Activated naive CD8-positive, alpha-beta T cell treated with anti-CD3 and anti-CD28 coated beads for 36 hours (primary cell): ENCODE results near the gene CACNG4. TPM values are rescaled to one million over a fixed set of nuclear protein-coding genes. Genes with fewer than 3 reads are reported as not detected.

Experiments
- DNase-seq: peaks from one replicate; pipeline ENCODE4 v3.0.0; 2021
- H3K27ac Mint-ChIP-seq: one replicate; pipeline ENCODE4 v1.8.0; 2022; ENCODE audit warnings: mild to moderate bottlenecking, moderate library complexity, mixed read lengths
- H3K27me3 Mint-ChIP-seq: one replicate; pipeline ENCODE4 v1.8.0; 2022; ENCODE audit warnings: mild to moderate bottlenecking, mixed read lengths
- H3K36me3 Mint-ChIP-seq: one replicate; pipeline ENCODE4 v1.8.0; 2021; ENCODE audit warnings: mild to moderate bottlenecking, mixed read lengths
- H3K4me1 Mint-ChIP-seq: one replicate; pipeline ENCODE4 v1.8.0; 2021; ENCODE audit warnings: mixed read lengths
- H3K4me3 Mint-ChIP-seq: one replicate; pipeline ENCODE4 v1.8.0; 2022; ENCODE audit warnings: mild to moderate bottlenecking, moderate library complexity, mixed read lengths
- H3K9me3 Mint-ChIP-seq: one replicate; pipeline ENCODE4 v1.8.0; 2022; ENCODE audit warnings: mixed read lengths
- total RNA-seq, 2 experiments: library from RNA; stranded (reverse); gene quantifications; one replicate each; pipeline ENCODE4 v1.2.3, GENCODE V29; 2021

The CACNG4 gene
- total RNA-seq, 2 experiments from 2014 or later, result not detected

- no peaks in the 10 kb centered on the region for H3K4me1 Mint-ChIP-seq
- no peaks in the 10 kb centered on the region for H3K36me3 Mint-ChIP-seq
- H3K27me3 Mint-ChIP-seq, result peaks cover 15% of the 10 kb centered on the region
- H3K27ac Mint-ChIP-seq, result no peak overlapping the region
- DNase-seq, result no peak
- no peak overlapping the region for H3K4me3 Mint-ChIP-seq
- no peaks in the 10 kb centered on the region for H3K9me3 Mint-ChIP-seq
Observed at GRCh38 chr17:66950886-66951604, 13.5 kb upstream of the CACNG4 start.

- H3K36me3 Mint-ChIP-seq, result no peaks in the 10 kb centered on the region
- H3K4me1 Mint-ChIP-seq, result no peaks in the 10 kb centered on the region
- H3K27me3 Mint-ChIP-seq, result peaks cover 10% of the 10 kb centered on the region
- no peak overlapping the region for H3K27ac Mint-ChIP-seq
- DNase-seq, result no peak
- no peak overlapping the region for H3K4me3 Mint-ChIP-seq
- no peaks in the 10 kb centered on the region for H3K9me3 Mint-ChIP-seq
Observed at GRCh38 chr17:66951605-66951953, 12.9 kb upstream of the CACNG4 start.

DNA sequence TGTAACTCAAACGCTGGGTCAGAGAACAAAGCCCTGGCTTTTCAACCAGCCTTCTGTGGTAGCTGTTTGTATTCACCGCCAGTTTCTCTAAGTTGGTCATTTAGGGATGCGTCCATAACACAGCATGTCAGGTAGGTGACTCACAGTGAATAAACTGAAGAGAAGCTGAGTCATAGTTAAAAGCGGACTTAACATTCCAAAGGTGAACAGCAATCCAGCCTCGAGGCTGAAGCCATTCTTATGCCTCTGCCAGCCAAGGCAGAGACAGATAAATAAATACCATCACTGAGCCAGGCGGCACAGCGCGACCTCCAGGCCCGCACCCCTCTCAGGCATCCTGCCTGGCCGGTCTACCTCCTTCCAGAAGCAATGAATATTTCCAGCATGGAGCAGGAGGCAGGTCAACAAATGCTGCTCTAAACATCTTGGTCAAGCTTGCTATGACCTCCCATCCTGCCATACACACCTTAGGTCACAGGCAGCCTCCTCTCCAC lies 12.4 kb upstream of the CACNG4 start:
- no peak for DNase-seq
- no peak overlapping the region for H3K4me3 Mint-ChIP-seq
- H3K9me3 Mint-ChIP-seq, result no peaks in the 10 kb centered on the region

DNA sequence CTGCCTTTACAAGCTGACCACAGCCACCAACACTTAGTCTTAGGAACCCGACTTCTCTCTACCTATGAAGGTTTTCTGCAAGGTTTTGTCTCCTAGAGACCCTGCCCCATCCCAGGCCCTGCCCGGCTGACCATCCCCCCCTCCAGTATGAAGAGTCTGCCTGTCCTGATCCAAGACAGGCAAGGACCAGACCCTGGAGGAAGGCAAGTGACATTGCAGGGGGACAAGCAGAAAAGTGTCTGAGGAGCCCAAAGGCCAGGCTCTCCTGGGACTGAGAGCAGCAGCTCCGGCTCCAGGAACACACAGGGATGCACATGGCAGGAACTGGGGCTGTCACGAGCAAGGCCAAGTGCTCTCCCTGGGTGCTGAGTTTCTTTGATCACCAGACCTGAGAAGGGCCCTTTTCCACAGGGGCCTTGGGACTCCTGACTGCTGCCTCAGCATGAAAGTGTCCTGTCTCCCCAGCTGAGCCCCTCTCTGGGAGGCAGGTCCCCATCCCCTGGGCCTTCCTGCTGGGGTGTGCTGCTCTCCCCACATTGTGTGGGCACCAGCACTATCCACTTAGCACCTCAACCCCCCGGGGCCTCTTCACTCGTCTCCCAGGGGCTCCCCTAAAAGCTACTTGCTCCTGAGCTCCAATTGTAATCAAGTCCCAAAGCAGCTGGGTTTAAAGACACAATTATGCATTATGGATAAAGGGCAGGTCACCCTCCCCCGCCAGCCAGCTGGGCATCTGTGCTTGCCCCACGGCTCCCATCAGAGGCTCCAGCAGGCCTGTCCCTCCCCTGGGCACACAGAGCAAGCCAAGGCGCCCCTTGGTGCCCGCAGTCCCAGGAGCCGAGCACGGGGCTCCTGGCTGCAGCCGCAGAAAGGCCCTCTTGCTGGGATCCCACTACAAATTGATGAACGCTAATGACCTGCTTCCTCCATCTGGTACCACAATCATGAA lies 11.6 kb upstream of the CACNG4 start:
- H3K4me1 Mint-ChIP-seq, result no peaks in the 10 kb centered on the region
- no peak overlapping the region for H3K27ac Mint-ChIP-seq
- H3K36me3 Mint-ChIP-seq, result no peaks in the 10 kb centered on the region

More for the DNA sequence above, 12.4 kb upstream of the CACNG4 start:
- Mint-ChIP-seq H3K27ac (no peak overlapping the region), H3K4me1 (no peaks in the 10 kb centered on the region), H3K36me3 (no peaks in the 10 kb centered on the region), H3K27me3 (peaks cover 5% of the 10 kb centered on the region)

DNA sequence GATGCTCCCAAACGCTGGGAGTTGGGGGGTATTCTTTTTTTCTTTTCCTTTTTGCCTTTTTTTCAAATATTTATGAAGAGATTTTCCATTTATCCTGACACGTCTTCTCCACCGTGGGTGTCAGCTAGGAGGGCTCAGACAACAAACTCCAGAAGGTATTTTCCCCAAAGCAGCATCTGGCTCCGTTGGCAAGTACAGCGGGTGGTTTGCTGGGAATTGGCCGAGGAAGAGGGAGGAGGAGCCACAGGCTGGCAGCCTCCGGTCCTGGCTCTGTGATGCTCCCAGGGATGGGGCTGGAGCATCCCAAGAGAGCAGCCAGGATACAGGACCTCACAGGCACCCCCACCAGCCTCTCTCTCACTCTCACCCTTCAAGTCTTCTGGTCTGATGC lies 10.9 kb upstream of the CACNG4 start:
- Mint-ChIP-seq H3K36me3 (no peaks in the 10 kb centered on the region), H3K27me3 (peaks cover 4% of the 10 kb centered on the region), H3K4me1 (no peaks in the 10 kb centered on the region), H3K4me3 (no peak overlapping the region), H3K9me3 (no peaks in the 10 kb centered on the region), H3K27ac (no peak overlapping the region)
- DNase-seq, result no peak

More for the DNA sequence above, 11.6 kb upstream of the CACNG4 start:
- DNase-seq, result no peak
- no peak overlapping the region for H3K4me3 Mint-ChIP-seq
- no peaks in the 10 kb centered on the region for H3K9me3 Mint-ChIP-seq
- peaks cover 4% of the 10 kb centered on the region for H3K27me3 Mint-ChIP-seq

- no peaks in the 10 kb centered on the region for H3K36me3 Mint-ChIP-seq
- no peak overlapping the region for H3K4me3 Mint-ChIP-seq
- H3K9me3 Mint-ChIP-seq, result no peaks in the 10 kb centered on the region
- no peak for DNase-seq
- no peaks in the 10 kb centered on the region for H3K4me1 Mint-ChIP-seq
- H3K27me3 Mint-ChIP-seq, result peaks cover 11% of the 10 kb centered on the region
- no peak overlapping the region for H3K27ac Mint-ChIP-seq
Observed at GRCh38 chr17:66954632-66955031, 9.9 kb upstream of the CACNG4 start.

- no peak for DNase-seq
- H3K9me3 Mint-ChIP-seq, result no peaks in the 10 kb centered on the region
- H3K27me3 Mint-ChIP-seq, result peaks cover 10% of the 10 kb centered on the region
- H3K4me3 Mint-ChIP-seq, result no peak overlapping the region
- no peak overlapping the region for H3K27ac Mint-ChIP-seq
- H3K36me3 Mint-ChIP-seq, result no peaks in the 10 kb centered on the region
- no peaks in the 10 kb centered on the region for H3K4me1 Mint-ChIP-seq
Observed at GRCh38 chr17:66955821-66956220, 8.7 kb upstream of the CACNG4 start.

- Mint-ChIP-seq H3K9me3 (no peaks in the 10 kb centered on the region), H3K27ac (no peak overlapping the region), H3K4me1 (no peaks in the 10 kb centered on the region), H3K4me3 (no peak overlapping the region), H3K27me3 (peaks cover 17% of the 10 kb centered on the region), H3K36me3 (no peaks in the 10 kb centered on the region)
- DNase-seq, result no peak
Observed at GRCh38 chr17:66956941-66957340, 7.6 kb upstream of the CACNG4 start.

- DNase-seq, result no peak
- H3K36me3 Mint-ChIP-seq, result no peaks in the 10 kb centered on the region
- no peak overlapping the region for H3K4me3 Mint-ChIP-seq
- no peak overlapping the region for H3K27ac Mint-ChIP-seq
- H3K27me3 Mint-ChIP-seq, result peaks cover 21% of the 10 kb centered on the region
- H3K4me1 Mint-ChIP-seq, result no peaks in the 10 kb centered on the region
- no peaks in the 10 kb centered on the region for H3K9me3 Mint-ChIP-seq
Observed at GRCh38 chr17:66957343-66957742, 7.2 kb upstream of the CACNG4 start.

DNA sequence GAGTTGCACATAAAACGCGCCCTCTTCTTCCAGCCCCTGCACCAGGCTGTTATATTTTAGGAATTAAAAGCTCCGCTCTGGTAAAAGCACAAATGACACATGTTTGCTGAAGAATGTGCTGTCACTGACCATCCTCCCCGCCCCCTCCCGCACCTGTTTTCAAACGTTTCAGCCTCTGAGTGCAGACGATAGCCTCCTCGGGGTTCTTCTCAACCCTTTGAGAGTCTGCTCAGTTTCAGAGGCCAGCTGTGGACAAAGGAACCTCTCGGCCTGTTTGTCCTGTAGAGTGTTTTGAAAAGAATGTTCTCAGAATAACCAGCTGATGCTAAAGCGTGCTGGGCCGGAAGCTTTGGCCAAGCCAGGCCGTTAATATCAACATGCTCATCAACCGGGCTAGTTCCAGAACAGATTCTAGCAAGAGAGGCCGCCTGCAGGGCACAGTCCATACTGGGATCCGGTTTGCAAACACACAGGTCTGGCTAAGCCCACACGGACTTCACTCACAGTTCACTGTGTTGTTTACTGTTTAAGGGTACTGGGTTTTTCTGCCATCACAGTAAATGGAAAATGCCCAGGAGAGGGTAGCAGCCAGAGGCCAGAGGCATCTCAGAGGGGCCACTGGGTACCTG lies 6.4 kb upstream of the CACNG4 start:
- Mint-ChIP-seq H3K9me3 (no peaks in the 10 kb centered on the region), H3K4me3 (no peak overlapping the region), H3K36me3 (no peaks in the 10 kb centered on the region), H3K4me1 (no peaks in the 10 kb centered on the region), H3K27ac (no peak overlapping the region), H3K27me3 (peaks cover 28% of the 10 kb centered on the region)
- no peak for DNase-seq

- peaks cover 42% of the 10 kb centered on the region for H3K27me3 Mint-ChIP-seq
- no peak overlapping the region for H3K27ac Mint-ChIP-seq
- no peak overlapping the region for H3K4me3 Mint-ChIP-seq
- H3K36me3 Mint-ChIP-seq, result no peaks in the 10 kb centered on the region
- no peaks in the 10 kb centered on the region for H3K9me3 Mint-ChIP-seq
- no peaks in the 10 kb centered on the region for H3K4me1 Mint-ChIP-seq
- DNase-seq, result no peak
Observed at GRCh38 chr17:66959641-66960375, 4.7 kb upstream of the CACNG4 start.

DNA sequence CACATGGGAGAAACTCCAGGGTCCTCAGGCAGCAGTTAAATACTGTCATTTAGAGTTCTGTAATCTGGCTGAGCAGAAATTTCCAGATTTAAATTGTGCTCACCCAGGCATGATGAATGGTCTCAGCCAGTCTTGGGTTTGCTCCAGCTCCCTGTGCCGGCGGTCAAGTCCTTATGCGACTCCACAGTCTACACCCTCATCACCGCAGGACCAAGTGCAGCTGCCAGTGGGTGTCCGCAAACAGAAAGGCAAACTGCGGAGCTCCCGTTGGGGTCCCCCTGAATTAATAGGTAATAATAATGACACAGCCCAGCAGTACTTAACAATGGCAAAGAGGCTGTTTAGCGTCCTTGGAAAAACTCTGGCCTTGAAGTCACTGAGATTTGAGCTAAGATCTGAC lies 3.9 kb upstream of the CACNG4 start:
- Mint-ChIP-seq H3K4me3 (no peak overlapping the region), H3K27ac (no peak overlapping the region), H3K36me3 (no peaks in the 10 kb centered on the region), H3K27me3 (peaks cover 49% of the 10 kb centered on the region), H3K4me1 (no peaks in the 10 kb centered on the region), H3K9me3 (no peaks in the 10 kb centered on the region)
- DNase-seq, result no peak

GRCh38 chr17:66963521-66963908 lies 992 bp upstream of the CACNG4 start:
- DNase-seq, result no peak
- H3K9me3 Mint-ChIP-seq, result no peaks in the 10 kb centered on the region
- no peaks in the 10 kb centered on the region for H3K36me3 Mint-ChIP-seq
- H3K4me3 Mint-ChIP-seq, result no peak overlapping the region
- H3K27me3 Mint-ChIP-seq, result peaks cover 77% of the 10 kb centered on the region
- H3K4me1 Mint-ChIP-seq, result peaks cover 2% of the 10 kb centered on the region
- H3K27ac Mint-ChIP-seq, result no peak overlapping the region

- Mint-ChIP-seq H3K27ac (no peak overlapping the region), H3K27me3 (peaks cover 85% of the 10 kb centered on the region), H3K4me3 (peak overlapping the region; percentile 67), H3K36me3 (no peaks in the 10 kb centered on the region), H3K9me3 (no peaks in the 10 kb centered on the region), H3K4me1 (peaks cover 2% of the 10 kb centered on the region)
- peak; percentile 30 for DNase-seq
Observed at GRCh38 chr17:66964930-66965800, 658 bp downstream of the CACNG4 start.
